Activated CD4-positive, alpha-beta T cell treated with anti-CD3 and anti-CD28 coated beads for 24 hours (primary cell): ENCODE data around the gene POLRMT.
"Not testable (repeated sequence)": the region's sequence is repeated elsewhere in the genome, so short reads cannot be mapped to it uniquely, and the experiment has no call there.

Source experiments
- DNase-seq, 2 donors: peaks; one replicate each; pipeline ENCODE4 v3.0.0-alpha.2; 2020; ENCODE audit warnings: low read depth in 2 of 2

POLRMT gene

GRCh38 chr19:633068-633785, at the start of gene POLRMT:
Gene POLRMT, minus strand, starts transcription at chr19:633537. Its CDS starts 25 bp downstream, at chr19:633512.
- DNase-seq = peak; percentile 90 to 93

- DNase-seq = no peak
Observed at GRCh38 chr19:682678-683320, 49.5 kb upstream of the POLRMT start.

- DNase-seq = peak in 1 of 2 donors; percentile 90
Observed at GRCh38 chr19:681029-682019, 48.0 kb upstream of the POLRMT start.

- DNase-seq = peak; percentile 100
Observed at GRCh38 chr19:680287-681028, 47.1 kb upstream of the POLRMT start.

GRCh38 chr19:679418-680286, 46.3 kb upstream of the POLRMT start:
- DNase-seq = no peak

- DNase-seq = no peak
Observed at GRCh38 chr19:678791-679388, 45.6 kb upstream of the POLRMT start.

- DNase-seq = no peak
Observed at GRCh38 chr19:677601-678436, 44.5 kb upstream of the POLRMT start.

- DNase-seq = no peak
Observed at GRCh38 chr19:677201-677600, 43.9 kb upstream of the POLRMT start.

GRCh38 chr19:676339-677105, 43.2 kb upstream of the POLRMT start, which contains the start of gene FSTL3:
Gene FSTL3, plus strand, starts transcription at chr19:676392. Its CDS starts 32 bp downstream, at chr19:676424.
- no peak for DNase-seq

GRCh38 chr19:676007-676338, 42.6 kb upstream of the POLRMT start:
- DNase-seq = no peak

- no peak for DNase-seq
Observed at GRCh38 chr19:674282-675151, 41.2 kb upstream of the POLRMT start.

GRCh38 chr19:670609-671075, 37.3 kb upstream of the POLRMT start:
- no peak for DNase-seq

- not testable (repeated sequence) for DNase-seq
Observed at GRCh38 chr19:668675-669434, 35.5 kb upstream of the POLRMT start.

- DNase-seq = not testable (repeated sequence)
Observed at GRCh38 chr19:666985-667573, 33.7 kb upstream of the POLRMT start.

GRCh38 chr19:664913-665443, 31.6 kb upstream of the POLRMT start:
- DNase-seq = peak; percentile 78 to 84

- DNase-seq = no peak
Observed at GRCh38 chr19:663682-664117, 30.4 kb upstream of the POLRMT start.
